ENCODE data around the gene TGFBR2.

Gene TGFBR2

DNA sequence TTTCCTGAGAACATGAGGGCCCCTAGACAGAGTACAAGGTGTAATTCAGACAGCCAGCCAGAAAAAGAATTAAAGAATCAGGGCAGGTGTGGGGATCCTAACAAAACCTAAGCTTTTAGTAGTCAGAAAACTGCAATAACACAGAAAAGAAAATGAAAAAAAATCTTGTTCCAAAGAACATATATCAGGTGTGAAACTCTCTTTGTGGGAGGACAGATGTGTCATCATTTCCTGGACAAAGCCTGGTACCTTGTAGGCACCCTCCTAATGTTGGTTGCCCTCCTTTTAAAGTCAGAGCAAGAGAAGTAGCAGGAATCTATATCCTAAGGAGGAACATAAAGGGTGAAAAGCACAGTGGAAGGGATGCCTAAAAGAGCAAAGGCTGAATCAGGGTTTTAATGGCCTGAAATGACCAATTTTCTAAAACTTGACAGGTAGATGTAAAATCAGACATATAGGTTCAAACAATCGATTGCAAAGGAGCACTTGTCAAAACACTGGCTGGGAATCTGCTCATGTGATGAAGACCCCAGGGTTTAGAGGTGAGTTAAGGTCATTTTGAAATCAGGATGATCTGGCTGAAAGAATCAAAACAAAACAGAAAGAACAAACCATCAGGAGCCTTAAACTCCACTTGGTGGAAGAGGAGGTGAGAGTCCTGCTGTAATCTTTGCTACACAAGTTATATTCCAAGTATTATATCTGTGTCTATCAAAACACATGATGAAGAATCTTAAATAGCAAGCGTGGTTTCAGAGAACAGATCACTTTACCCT lies 54.9 kb downstream of the TGFBR2 start:
- TF ChIP-seq CTCF (IDR thresholded peaks at IDR 0.05; ENCODE audit: insufficient read depth, low read depth, low read length, missing control alignments): no peak
- no peak overlapping the region for H3K4me3 ChIP-seq (ENCODE audit: low read depth, low read length)
- DNase-seq (ENCODE audit: low read depth): no peak

DNA sequence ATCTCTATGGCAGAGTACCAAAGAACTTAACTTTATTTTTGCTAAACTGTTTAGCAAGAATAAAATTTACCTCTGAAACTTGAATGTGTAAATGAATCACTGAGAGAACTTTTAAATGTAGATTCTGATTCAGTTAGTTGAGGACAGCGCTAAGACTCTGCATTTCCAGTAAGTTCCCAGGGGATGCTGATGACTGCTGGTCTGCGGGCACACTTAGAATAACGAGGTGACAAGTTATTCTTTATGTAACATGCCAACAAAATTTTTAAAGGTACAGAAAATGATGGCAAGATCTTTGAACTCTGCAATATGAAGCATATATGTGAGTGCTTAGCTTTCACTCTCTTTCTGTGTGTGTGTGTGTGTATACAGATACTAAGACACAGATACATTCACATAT lies 56.4 kb downstream of the TGFBR2 start:
- H3K4me3 ChIP-seq (ENCODE audit: low read depth, low read length): no peak overlapping the region
- DNase-seq (ENCODE audit: low read depth): no peak

GRCh38 chr3:30663533-30664241 lies 57.3 kb downstream of the TGFBR2 start:
- TF ChIP-seq CTCF (IDR thresholded peaks at IDR 0.05; ENCODE audit: insufficient read depth, low read depth, low read length, missing control alignments): no peak
- H3K4me3 ChIP-seq (ENCODE audit: low read depth, low read length): no peak overlapping the region
- no peak for DNase-seq (ENCODE audit: low read depth)

More for the DNA sequence above, 56.4 kb downstream of the TGFBR2 start:
- no peak for TF ChIP-seq CTCF (IDR thresholded peaks at IDR 0.05; ENCODE audit: insufficient read depth, low read depth, low read length, missing control alignments)

- no peak for TF ChIP-seq CTCF (IDR thresholded peaks at IDR 0.05; ENCODE audit: insufficient read depth, low read depth, low read length, missing control alignments)
These were observed 58.1 kb downstream of the TGFBR2 start for GRCh38 chr3:30664459-30664858.

GRCh38 chr3:30664884-30665283 lies 58.5 kb downstream of the TGFBR2 start:
- H3K4me3 ChIP-seq (ENCODE audit: low read depth, low read length): no peak overlapping the region
- TF ChIP-seq CTCF (IDR thresholded peaks at IDR 0.05; ENCODE audit: insufficient read depth, low read depth, low read length, missing control alignments): no peak
- DNase-seq (ENCODE audit: low read depth): no peak

More at GRCh38 chr3:30664459-30664858, 58.1 kb downstream of the TGFBR2 start:
- no peak overlapping the region for H3K4me3 ChIP-seq (ENCODE audit: low read depth, low read length)
- DNase-seq (ENCODE audit: low read depth): no peak

GRCh38 chr3:30665539-30665938 lies 59.1 kb downstream of the TGFBR2 start:
- TF ChIP-seq CTCF (IDR thresholded peaks at IDR 0.05; ENCODE audit: insufficient read depth, low read depth, low read length, missing control alignments): no peak

More at GRCh38 chr3:30665539-30665938, 59.1 kb downstream of the TGFBR2 start:
- no peak for DNase-seq (ENCODE audit: low read depth)
- no peak overlapping the region for H3K4me3 ChIP-seq (ENCODE audit: low read depth, low read length)

All from GM12865 (cell line).